ENCODE data around the gene FRMPD4.

Gene FRMPD4

DNA sequence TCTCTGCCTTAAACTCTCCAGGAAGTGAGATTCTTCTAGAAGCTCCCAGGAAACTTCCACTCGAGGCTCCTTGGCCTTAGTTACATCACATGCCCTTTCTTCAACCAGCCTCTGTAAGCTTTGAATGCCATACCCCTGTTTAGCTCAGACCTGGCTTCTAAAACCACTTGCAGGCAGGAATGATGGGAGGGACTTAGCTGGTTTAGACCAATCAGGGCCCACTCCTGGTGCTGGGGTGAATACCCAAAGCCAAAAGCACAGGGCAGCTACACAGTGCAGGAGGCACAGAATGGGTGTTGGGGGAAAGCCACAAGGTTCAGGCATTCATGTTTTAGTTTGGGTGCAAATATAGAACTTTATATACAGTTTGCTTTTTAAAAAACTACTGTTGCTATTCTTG, 296.2 kb downstream of the FRMPD4 start:
- TF ChIP-seq TCF4 (CRISPR knock-in tag; IDR thresholded peaks at IDR 0.05; ENCODE audit: borderline replicate concordance): no peak
- no peak for TF ChIP-seq OSR1 (CRISPR knock-in tag; IDR thresholded peaks at IDR 0.05)
- TF ChIP-seq, protein P1, sequence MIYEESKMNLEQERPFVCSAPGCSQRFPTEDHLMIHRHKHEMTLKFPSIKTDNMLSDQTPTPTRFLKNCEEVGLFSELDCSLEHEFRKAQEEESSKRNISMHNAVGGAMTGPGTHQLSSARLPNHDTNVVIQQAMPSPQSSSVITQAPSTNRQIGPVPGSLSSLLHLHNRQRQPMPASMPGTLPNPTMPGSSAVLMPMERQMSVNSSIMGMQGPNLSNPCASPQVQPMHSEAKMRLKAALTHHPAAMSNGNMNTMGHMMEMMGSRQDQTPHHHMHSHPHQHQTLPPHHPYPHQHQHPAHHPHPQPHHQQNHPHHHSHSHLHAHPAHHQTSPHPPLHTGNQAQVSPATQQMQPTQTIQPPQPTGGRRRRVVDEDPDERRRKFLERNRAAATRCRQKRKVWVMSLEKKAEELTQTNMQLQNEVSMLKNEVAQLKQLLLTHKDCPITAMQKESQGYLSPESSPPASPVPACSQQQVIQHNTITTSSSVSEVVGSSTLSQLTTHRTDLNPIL (CRISPR knock-in tag; IDR thresholded peaks at IDR 0.05; ENCODE audit: low read depth): no peak
- TF ChIP-seq SNAI2 (CRISPR knock-in tag; IDR thresholded peaks at IDR 0.05): no peak
- no peak for TF ChIP-seq TSHZ2 (CRISPR knock-in tag; IDR thresholded peaks at IDR 0.05)
- TF ChIP-seq POU6F1 (CRISPR knock-in tag; IDR thresholded peaks at IDR 0.05; ENCODE audit: borderline replicate concordance, low read depth): no peak
- ATAC-seq: no peak

GRCh38 chrX:12439416-12439815, 301.1 kb downstream of the FRMPD4 start:
- ATAC-seq: no peak
- TF ChIP-seq TOX (CRISPR knock-in tag; IDR thresholded peaks at IDR 0.05; ENCODE audit: borderline replicate concordance) (no peak), TSHZ2 (CRISPR knock-in tag; IDR thresholded peaks at IDR 0.05) (no peak), ARNTL (CRISPR knock-in tag; IDR thresholded peaks at IDR 0.05; ENCODE audit: borderline replicate concordance, low read depth) (no peak), GLIS3 (CRISPR knock-in tag; IDR thresholded peaks at IDR 0.05) (no peak), SNAI2 (CRISPR knock-in tag; IDR thresholded peaks at IDR 0.05) (no peak), POU6F1 (CRISPR knock-in tag; IDR thresholded peaks at IDR 0.05; ENCODE audit: borderline replicate concordance, low read depth) (no peak)

GRCh38 chrX:12440246-12440645, 302.0 kb downstream of the FRMPD4 start:
- TF ChIP-seq ZC3H10 (CRISPR knock-in tag; IDR thresholded peaks at IDR 0.05) (no peak), TCF4 (CRISPR knock-in tag; IDR thresholded peaks at IDR 0.05; ENCODE audit: borderline replicate concordance) (no peak), ARNTL (CRISPR knock-in tag; IDR thresholded peaks at IDR 0.05; ENCODE audit: borderline replicate concordance, low read depth) (no peak), POU6F1 (CRISPR knock-in tag; IDR thresholded peaks at IDR 0.05; ENCODE audit: borderline replicate concordance, low read depth) (no peak), ESRRG (CRISPR knock-in tag; IDR thresholded peaks at IDR 0.05) (no peak), RARB (CRISPR knock-in tag; IDR thresholded peaks at IDR 0.05) (no peak), SNAI2 (CRISPR knock-in tag; IDR thresholded peaks at IDR 0.05) (no peak), BACH2 (CRISPR knock-in tag; IDR thresholded peaks at IDR 0.05; ENCODE audit: borderline replicate concordance) (no peak), OSR1 (CRISPR knock-in tag; IDR thresholded peaks at IDR 0.05) (no peak), ZNF70 (CRISPR knock-in tag; IDR thresholded peaks at IDR 0.05) (no peak)
- ATAC-seq: no peak

Data from SK-N-SH treated with all-trans-retinoic acid at 6 μM for 48 hours (cell line).